HepG2 (cell line): Measurements from ENCODE around the gene DOK7. TPM values are rescaled to one million over a fixed set of nuclear protein-coding genes. Genes with fewer than 3 reads are reported as not detected.

Experiments used
- BCL6 ChIP-seq: IDR thresholded peaks from 2 replicates; pipeline ENCODE4 v1.6.1; 2016; ENCODE audit warnings: missing genetic modification reagents, missing compliant biosample characterization
- EP300 ChIP-seq, 3 experiments: sonication (generic) in 1 of 3; formaldehyde crosslinking in 1 of 3; IDR thresholded peaks; 2 replicates each; pipeline versions ENCODE4 v1.5.1 to v1.6.1; 2011 to 2020; ENCODE audit warnings: low read depth in 2 of 3, low read length in 2 of 3, borderline replicate concordance in 1 of 3, improper control_type of control experiment in 1 of 3, mild to moderate bottlenecking in 1 of 3, missing genetic modification reagents in 1 of 3, moderate library complexity in 1 of 3
- HOXA3 ChIP-seq: sonication (generic); formaldehyde crosslinking; IDR thresholded peaks from 2 replicates; pipeline ENCODE4 v1.5.0; 2020; ENCODE audit warnings: missing genetic modification reagents
- MEF2D ChIP-seq: sonication (generic); formaldehyde crosslinking; IDR thresholded peaks from 2 replicates; pipeline ENCODE4 v1.5.1; 2020; ENCODE audit warnings: mild to moderate bottlenecking, missing genetic modification reagents
- NR2F1 ChIP-seq, 2 experiments: fragments of 450-650 bp in 1 of 2; formaldehyde crosslinking in 1 of 2; IDR thresholded peaks; 2 replicates each; pipeline versions ENCODE4 v1.5.0 to v1.6.1; 2016 to 2020; ENCODE audit warnings: mild to moderate bottlenecking in 1 of 2, missing compliant biosample characterization in 1 of 2, missing genetic modification reagents in 1 of 2, moderate library complexity in 1 of 2
- PCBP1 ChIP-seq: fragments of 200-400 bp; formaldehyde crosslinking; IDR thresholded peaks from 2 replicates; pipeline ENCODE4 v1.6.1; 2017; ENCODE audit warnings: mild to moderate bottlenecking, low read depth, low read length, borderline replicate concordance
- SETDB1 ChIP-seq: sonication (generic); formaldehyde crosslinking; IDR thresholded peaks from 2 replicates; pipeline ENCODE4 v1.5.1; 2020; ENCODE audit warnings: missing genetic modification reagents, mild to moderate bottlenecking, borderline replicate concordance
- SIN3B ChIP-seq: fragments of 150-350 bp; IDR thresholded peaks from 2 replicates; pipeline ENCODE4 v1.6.1; 2014; ENCODE audit warnings: low read length
- SIX4 ChIP-seq: sonication (generic); formaldehyde crosslinking; IDR thresholded peaks from 2 replicates; pipeline ENCODE4 v1.4.0; 2020; ENCODE audit warnings: missing genetic modification reagents
- SP4 ChIP-seq: sonication (generic); formaldehyde crosslinking; IDR thresholded peaks from 2 replicates; pipeline ENCODE4 v1.8.1; 2023; ENCODE audit warnings: mild to moderate bottlenecking, missing genetic modification reagents
- SRSF1 ChIP-seq: fragments of 200-400 bp; formaldehyde crosslinking; optimal IDR thresholded peaks from 2 replicates; pipeline ENCODE3; 2017; ENCODE audit warnings: mild to moderate bottlenecking, low read depth, low read length, moderate library complexity
- SRSF9 ChIP-seq: fragments of 200-400 bp; formaldehyde crosslinking; IDR thresholded peaks from 2 replicates; pipeline ENCODE4 v1.6.1; 2018; ENCODE audit warnings: borderline replicate concordance, mild to moderate bottlenecking, low read depth, low read length; ENCODE audit not compliant: insufficient read depth, poor library complexity, severe bottlenecking
- TCF7 ChIP-seq: sonication (generic); IDR thresholded peaks from 2 replicates; pipeline ENCODE4 v1.6.1; 2016; ENCODE audit warnings: antibody characterized with exemption, low read depth
- TEAD2 ChIP-seq: sonication (generic); formaldehyde crosslinking; IDR thresholded peaks from 2 replicates; pipeline ENCODE4 v1.9.0; 2021; ENCODE audit warnings: missing genetic modification reagents
- ZBTB21 ChIP-seq: sonication (generic); formaldehyde crosslinking; IDR thresholded peaks from 2 replicates; pipeline ENCODE4 v1.4.0; 2020; ENCODE audit warnings: missing genetic modification reagents
- ZNF224 ChIP-seq: sonication (generic); formaldehyde crosslinking; IDR thresholded peaks from 2 replicates; pipeline ENCODE4 v1.5.0; 2020; ENCODE audit warnings: mild to moderate bottlenecking, missing genetic modification reagents
- ZNF232 ChIP-seq: sonication (generic); formaldehyde crosslinking; IDR thresholded peaks from 2 replicates; pipeline ENCODE4 v1.4.0; 2020; ENCODE audit warnings: missing genetic modification reagents, borderline replicate concordance
- ZNF350 ChIP-seq: sonication (generic); formaldehyde crosslinking; IDR thresholded peaks from 2 replicates; pipeline ENCODE4 v1.4.0; 2020; ENCODE audit warnings: mild to moderate bottlenecking, low read depth, missing genetic modification reagents, borderline replicate concordance
- ZNF367 ChIP-seq: sonication (generic); formaldehyde crosslinking; IDR thresholded peaks from 2 replicates; pipeline ENCODE4 v1.4.0; 2020; ENCODE audit warnings: missing genetic modification reagents, borderline replicate concordance
- ZNF558 ChIP-seq: sonication (generic); formaldehyde crosslinking; IDR thresholded peaks from 2 replicates; pipeline ENCODE4 v1.9.0; 2022; ENCODE audit warnings: mild to moderate bottlenecking, missing genetic modification reagents, borderline replicate concordance
- polyA plus RNA-seq, 8 experiments: library from polyadenylated mRNA; depleted of rRNA in 3 of 8; stranded (reverse) in 7 of 8; unstranded in 1 of 8; fragments of >200 nt; fragmentation: Illumina TruSeq in 4 of 8; extraction: Trizol in 4 of 8; gene quantifications; 2 replicates each; pipeline versions ENCODE4 v1.2.1 to v1.2.3, GENCODE V29; 2011 to 2016; ENCODE audit warnings: low read depth in 4 of 8, missing spikeins in 1 of 8, mixed read lengths in 1 of 8; ENCODE audit not compliant: insufficient read depth in 1 of 8
- total RNA-seq, 5 experiments: library from RNA; depleted of rRNA; stranded (reverse); fragments of >200 nt; fragmentation: Illumina TruSeq; extraction: Trizol; gene quantifications; 2 replicates each; pipeline ENCODE4 v1.2.3, GENCODE V29; 2016; ENCODE audit warnings: low read depth in 1 of 5
- TF ChIP-seq, protein P1 (sequence below): sonication (generic); formaldehyde crosslinking; IDR thresholded peaks from 2 replicates; pipeline ENCODE4 v1.5.1; 2020; ENCODE audit warnings: missing genetic modification reagents, mild to moderate bottlenecking, borderline replicate concordance
- TF ChIP-seq, protein P2 (sequence below): IDR thresholded peaks from 2 replicates; pipeline ENCODE4 v1.6.1; 2016
- TF ChIP-seq, protein P3 (sequence below): sonication (generic); formaldehyde crosslinking; IDR thresholded peaks from 2 replicates; pipeline ENCODE4 v1.4.0; 2020; ENCODE audit warnings: mild to moderate bottlenecking, missing genetic modification reagents

Gene DOK7
- total and polyA plus RNA-seq, 2 of the 13 experiments (the other 11 are each of a cell fraction or from before 2014, with no cell fraction given): 0.03 to 0.07 TPM

DNA sequence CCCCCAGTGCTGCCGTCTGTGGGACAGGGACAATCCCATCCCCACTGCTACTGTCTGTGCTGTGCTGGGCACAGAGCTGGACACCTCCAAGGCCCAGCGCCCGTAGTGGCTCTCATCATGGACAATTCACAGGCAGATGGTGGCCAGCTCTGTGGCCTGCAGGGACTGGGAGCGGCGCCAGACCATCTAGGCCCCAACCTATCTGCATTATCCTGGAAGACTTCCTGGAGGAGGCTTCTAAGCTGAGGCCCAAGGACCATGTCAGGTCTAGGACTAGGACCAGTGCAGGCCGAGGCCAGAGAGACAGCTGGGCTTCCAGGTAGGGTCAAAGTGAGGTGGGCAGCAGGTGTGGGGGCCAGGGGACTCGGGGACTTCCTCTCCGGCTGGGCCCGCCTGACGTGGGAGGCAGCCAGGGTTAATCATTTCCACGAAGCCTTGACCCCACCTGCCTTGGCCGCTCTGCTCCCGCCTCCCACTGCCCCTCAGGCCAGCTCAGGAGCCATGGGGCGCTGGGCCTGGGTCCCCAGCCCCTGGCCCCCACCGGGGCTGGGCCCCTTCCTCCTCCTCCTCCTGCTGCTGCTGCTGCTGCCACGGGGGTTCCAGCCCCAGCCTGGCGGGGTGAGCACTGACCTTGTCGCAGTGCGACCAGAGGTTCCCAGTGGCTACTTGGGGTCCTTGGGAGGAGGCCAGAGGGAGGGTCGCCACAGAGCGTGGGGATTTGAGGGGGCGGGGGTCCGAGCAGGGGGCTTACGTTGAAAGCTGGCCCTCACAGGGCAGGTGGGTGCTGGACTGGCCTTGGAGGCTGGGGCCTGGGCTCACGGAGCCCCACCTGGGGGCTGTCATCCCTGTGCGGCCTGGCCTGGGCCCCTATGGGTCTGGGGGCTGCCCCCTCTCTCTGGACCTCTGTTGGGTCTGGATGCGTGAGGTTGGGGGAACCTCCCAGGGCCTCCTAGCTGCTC lies 21.3 kb upstream of the DOK7 start, which contains the start of gene HGFAC (continued):
- TF ChIP-seq ZNF232 (CRISPR knock-in tag) (no peak; the same call in 1 of the 2 replicates), NR2F1 (CRISPR knock-in tag; IDR thresholded peaks at IDR 0.05) (peak; percentile 49 to 53; a peak in 3 of 4 replicates), ZNF350 (CRISPR knock-in tag) (no peak; the same call in 1 of the 2 replicates), HOXA3 (CRISPR knock-in tag) (peak; percentile 81), BCL6 (CRISPR knock-in tag) (no peak; the same call in 1 of the 2 replicates), ZBTB21 (CRISPR knock-in tag) (no peak), SRSF9 (no peak), SRSF1 (no peak), TEAD2 (no peak), EP300 (IDR thresholded peaks at IDR 0.05; ENCODE audit: low read depth in 2 of 2, low read length in 2 of 2) (no peak), EP300 (CRISPR knock-in tag; IDR thresholded peaks at IDR 0.05; ENCODE audit: borderline replicate concordance) (no peak), ZNF224 (CRISPR knock-in tag) (peak; percentile 83; the same call in 1 of the 2 replicates), SETDB1 (CRISPR knock-in tag) (no peak), ZNF558 (CRISPR knock-in tag) (no peak), SP4 (CRISPR knock-in tag) (no peak), SIX4 (CRISPR knock-in tag) (0 out of 2 replicates have a peak, but pooled peaks have one; percentile 28), MEF2D (CRISPR knock-in tag) (no peak; the same call in 1 of the 2 replicates), PCBP1 (0 out of 2 replicates have a peak, but pooled peaks have one; percentile 5), SIN3B (no peak), TCF7 (no peak), ZNF367 (no peak)
- TF ChIP-seq, protein P1, sequence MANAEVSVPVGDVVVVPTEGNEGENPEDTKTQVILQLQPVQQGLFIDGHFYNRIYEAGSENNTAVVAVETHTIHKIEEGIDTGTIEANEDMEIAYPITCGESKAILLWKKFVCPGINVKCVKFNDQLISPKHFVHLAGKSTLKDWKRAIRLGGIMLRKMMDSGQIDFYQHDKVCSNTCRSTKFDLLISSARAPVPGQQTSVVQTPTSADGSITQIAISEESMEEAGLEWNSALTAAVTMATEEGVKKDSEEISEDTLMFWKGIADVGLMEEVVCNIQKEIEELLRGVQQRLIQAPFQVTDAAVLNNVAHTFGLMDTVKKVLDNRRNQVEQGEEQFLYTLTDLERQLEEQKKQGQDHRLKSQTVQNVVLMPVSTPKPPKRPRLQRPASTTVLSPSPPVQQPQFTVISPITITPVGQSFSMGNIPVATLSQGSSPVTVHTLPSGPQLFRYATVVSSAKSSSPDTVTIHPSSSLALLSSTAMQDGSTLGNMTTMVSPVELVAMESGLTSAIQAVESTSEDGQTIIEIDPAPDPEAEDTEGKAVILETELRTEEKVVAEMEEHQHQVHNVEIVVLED (CRISPR knock-in tag): no peak
- TF ChIP-seq, protein P2, sequence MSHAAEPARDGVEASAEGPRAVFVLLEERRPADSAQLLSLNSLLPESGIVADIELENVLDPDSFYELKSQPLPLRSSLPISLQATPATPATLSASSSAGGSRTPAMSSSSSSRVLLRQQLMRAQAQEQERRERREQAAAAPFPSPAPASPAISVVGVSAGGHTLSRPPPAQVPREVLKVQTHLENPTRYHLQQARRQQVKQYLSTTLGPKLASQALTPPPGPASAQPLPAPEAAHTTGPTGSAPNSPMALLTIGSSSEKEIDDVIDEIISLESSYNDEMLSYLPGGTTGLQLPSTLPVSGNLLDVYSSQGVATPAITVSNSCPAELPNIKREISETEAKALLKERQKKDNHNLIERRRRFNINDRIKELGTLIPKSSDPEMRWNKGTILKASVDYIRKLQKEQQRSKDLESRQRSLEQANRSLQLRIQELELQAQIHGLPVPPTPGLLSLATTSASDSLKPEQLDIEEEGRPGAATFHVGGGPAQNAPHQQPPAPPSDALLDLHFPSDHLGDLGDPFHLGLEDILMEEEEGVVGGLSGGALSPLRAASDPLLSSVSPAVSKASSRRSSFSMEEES: no peak
- TF ChIP-seq, protein P3, sequence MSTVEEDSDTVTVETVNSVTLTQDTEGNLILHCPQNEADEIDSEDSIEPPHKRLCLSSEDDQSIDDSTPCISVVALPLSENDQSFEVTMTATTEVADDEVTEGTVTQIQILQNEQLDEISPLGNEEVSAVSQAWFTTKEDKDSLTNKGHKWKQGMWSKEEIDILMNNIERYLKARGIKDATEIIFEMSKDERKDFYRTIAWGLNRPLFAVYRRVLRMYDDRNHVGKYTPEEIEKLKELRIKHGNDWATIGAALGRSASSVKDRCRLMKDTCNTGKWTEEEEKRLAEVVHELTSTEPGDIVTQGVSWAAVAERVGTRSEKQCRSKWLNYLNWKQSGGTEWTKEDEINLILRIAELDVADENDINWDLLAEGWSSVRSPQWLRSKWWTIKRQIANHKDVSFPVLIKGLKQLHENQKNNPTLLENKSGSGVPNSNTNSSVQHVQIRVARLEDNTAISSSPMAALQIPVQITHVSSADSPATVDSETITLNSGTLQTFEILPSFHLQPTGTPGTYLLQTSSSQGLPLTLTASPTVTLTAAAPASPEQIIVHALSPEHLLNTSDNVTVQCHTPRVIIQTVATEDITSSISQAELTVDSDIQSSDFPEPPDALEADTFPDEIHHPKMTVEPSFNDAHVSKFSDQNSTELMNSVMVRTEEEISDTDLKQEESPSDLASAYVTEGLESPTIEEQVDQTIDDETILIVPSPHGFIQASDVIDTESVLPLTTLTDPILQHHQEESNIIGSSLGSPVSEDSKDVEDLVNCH: no peak
